ENCODE data around the gene ZBED5.
"Not testable (repeated sequence)": the region's sequence is repeated elsewhere in the genome, so short reads cannot be mapped to it uniquely, and the experiment has no call there.

Gene ZBED5

GRCh38 chr11:10857709-10858438 is at the start of gene ZBED5:
TSS of gene ZBED5 (minus strand) at chr11:10858053. CDS start at chr11:10854945, 3,108 bp downstream.
- peak; percentile 92 for DNase-seq (ENCODE audit: low read depth)

- DNase-seq (ENCODE audit: low read depth): peak; percentile 67
Measured at GRCh38 chr11:10906521-10906920, 48.7 kb upstream of the ZBED5 start.

- no peak for DNase-seq (ENCODE audit: low read depth)
Measured at GRCh38 chr11:10902301-10903063, 44.6 kb upstream of the ZBED5 start.

GRCh38 chr11:10900681-10901415 is 43.0 kb upstream of the ZBED5 start:
- no peak for DNase-seq (ENCODE audit: low read depth)

- no peak for DNase-seq (ENCODE audit: low read depth)
Measured at GRCh38 chr11:10899121-10899830, 41.4 kb upstream of the ZBED5 start.

GRCh38 chr11:10898763-10899025 is 40.8 kb upstream of the ZBED5 start:
- DNase-seq (ENCODE audit: low read depth): no peak

- no peak for DNase-seq (ENCODE audit: low read depth)
Measured at GRCh38 chr11:10898003-10898762, 40.3 kb upstream of the ZBED5 start.

- DNase-seq (ENCODE audit: low read depth): no peak
Measured at GRCh38 chr11:10897150-10897549, 39.3 kb upstream of the ZBED5 start.

- no peak for DNase-seq (ENCODE audit: low read depth)
Measured at GRCh38 chr11:10896493-10896892, 38.6 kb upstream of the ZBED5 start.

- no peak for DNase-seq (ENCODE audit: low read depth)
Measured at GRCh38 chr11:10895285-10895684, 37.4 kb upstream of the ZBED5 start.

- no peak for DNase-seq (ENCODE audit: low read depth)
Measured at GRCh38 chr11:10894666-10895065, 36.8 kb upstream of the ZBED5 start.

GRCh38 chr11:10893714-10894151 is 35.9 kb upstream of the ZBED5 start:
- no peak for DNase-seq (ENCODE audit: low read depth)

GRCh38 chr11:10892250-10892649 is 34.4 kb upstream of the ZBED5 start:
- DNase-seq (ENCODE audit: low read depth): no peak

GRCh38 chr11:10891151-10891720 is 33.4 kb upstream of the ZBED5 start:
- DNase-seq (ENCODE audit: low read depth): no peak

- not testable (repeated sequence) for DNase-seq (ENCODE audit: low read depth)
Measured at GRCh38 chr11:10890083-10890482, 32.2 kb upstream of the ZBED5 start.

- DNase-seq (ENCODE audit: low read depth): no peak
Measured at GRCh38 chr11:10887307-10887706, 29.5 kb upstream of the ZBED5 start.

- no peak for DNase-seq (ENCODE audit: low read depth)
Measured at GRCh38 chr11:10886652-10887250, 28.9 kb upstream of the ZBED5 start.

- DNase-seq (ENCODE audit: low read depth): no peak
Measured at GRCh38 chr11:10885703-10886363, 28.0 kb upstream of the ZBED5 start.

GRCh38 chr11:10884292-10884691 is 26.4 kb upstream of the ZBED5 start:
- not testable (repeated sequence) for DNase-seq (ENCODE audit: low read depth)

GRCh38 chr11:10881892-10882291 is 24.0 kb upstream of the ZBED5 start:
- DNase-seq (ENCODE audit: low read depth): no peak

Measured in GM04503 (cell line).